Progenitor cell of endocrine pancreas (in vitro differentiated cells): Measurements from ENCODE around the gene SENP6. TPM values are rescaled to one million over a fixed set of nuclear protein-coding genes. Genes with fewer than 3 reads are reported as not detected.
"Not testable (repeated sequence)": the region's sequence is repeated elsewhere in the genome, so short reads cannot be mapped to it uniquely, and the experiment has no call there.

Experiments used
- DNase-seq: peaks from one replicate; pipeline ENCODE4 v3.0.0; 2021; ENCODE audit warnings: low spot score; ENCODE audit not compliant: unreplicated experiment
- H3K27ac Mint-ChIP-seq: 2 replicates; pipeline ENCODE4 v1.8.0; 2021; ENCODE audit warnings: mild to moderate bottlenecking, moderate library complexity, mixed read lengths
- H3K27me3 Mint-ChIP-seq: 2 replicates; pipeline ENCODE4 v1.8.0; 2021; ENCODE audit warnings: mixed read lengths
- H3K36me3 Mint-ChIP-seq: 2 replicates; pipeline ENCODE4 v1.8.0; 2022; ENCODE audit warnings: mixed read lengths; ENCODE audit not compliant: insufficient read depth
- H3K4me1 Mint-ChIP-seq: 2 replicates; pipeline ENCODE4 v1.8.0; 2021; ENCODE audit warnings: low read depth, mixed read lengths
- H3K4me3 Mint-ChIP-seq: 2 replicates; pipeline ENCODE4 v1.8.0; 2021; ENCODE audit warnings: low read depth, mild to moderate bottlenecking, moderate library complexity, mixed read lengths
- H3K9me3 Mint-ChIP-seq: 2 replicates; pipeline ENCODE4 v1.8.0; 2021; ENCODE audit warnings: low read depth, mixed read lengths
- CTCF ChIP-seq: fragments of 200-600 bp; sonication (generic); IDR thresholded peaks from one replicate; pipeline ENCODE4 v1.5.0; 2021; ENCODE audit warnings: antibody characterized with exemption, mild to moderate bottlenecking; ENCODE audit not compliant: unreplicated experiment
- total RNA-seq: library from RNA; stranded (reverse); gene quantifications from 2 replicates; pipeline ENCODE4 v1.2.1, GENCODE V29; 2021

The SENP6 gene
- total RNA-seq, 1 donor from 2014 or later, result 140 TPM

GRCh38 chr6:75621846-75622245 is 20.2 kb downstream of the SENP6 start:
- no peak for TF ChIP-seq CTCF
- Mint-ChIP-seq H3K4me1 (peaks cover 5% of the 10 kb centered on the region), H3K27me3 (no peaks in the 10 kb centered on the region), H3K27ac (no peak overlapping the region), H3K9me3 (peaks cover 13% of the 10 kb centered on the region), H3K36me3 (peaks cover 24% of the 10 kb centered on the region), H3K4me3 (no peak overlapping the region)
- DNase-seq, result no peak

- H3K36me3 Mint-ChIP-seq, result peaks cover 16% of the 10 kb centered on the region
Measured at GRCh38 chr6:75623491-75623890, 21.8 kb downstream of the SENP6 start.

GRCh38 chr6:75624335-75624734 is 22.7 kb downstream of the SENP6 start:
- DNase-seq, result no peak
- TF ChIP-seq CTCF, result no peak
- H3K27me3 Mint-ChIP-seq, result no peaks in the 10 kb centered on the region
- peaks cover 5% of the 10 kb centered on the region for H3K4me1 Mint-ChIP-seq
- H3K4me3 Mint-ChIP-seq, result no peak overlapping the region
- H3K9me3 Mint-ChIP-seq, result peaks cover under 1% of the 10 kb centered on the region
- H3K36me3 Mint-ChIP-seq, result peaks cover 13% of the 10 kb centered on the region
- no peak overlapping the region for H3K27ac Mint-ChIP-seq

More at GRCh38 chr6:75623491-75623890, 21.8 kb downstream of the SENP6 start:
- Mint-ChIP-seq H3K27me3 (no peaks in the 10 kb centered on the region), H3K9me3 (peaks cover 6% of the 10 kb centered on the region), H3K27ac (no peak overlapping the region), H3K4me3 (no peak overlapping the region), H3K4me1 (peaks cover 5% of the 10 kb centered on the region)
- no peak for DNase-seq
- no peak for TF ChIP-seq CTCF

- Mint-ChIP-seq H3K36me3 (peaks cover 13% of the 10 kb centered on the region), H3K4me3 (no peak overlapping the region), H3K27ac (no peak overlapping the region), H3K27me3 (no peaks in the 10 kb centered on the region), H3K4me1 (peaks cover 5% of the 10 kb centered on the region), H3K9me3 (no peaks in the 10 kb centered on the region)
- DNase-seq, result no peak
- no peak for TF ChIP-seq CTCF
Measured at GRCh38 chr6:75624988-75625387, 23.3 kb downstream of the SENP6 start.

DNA sequence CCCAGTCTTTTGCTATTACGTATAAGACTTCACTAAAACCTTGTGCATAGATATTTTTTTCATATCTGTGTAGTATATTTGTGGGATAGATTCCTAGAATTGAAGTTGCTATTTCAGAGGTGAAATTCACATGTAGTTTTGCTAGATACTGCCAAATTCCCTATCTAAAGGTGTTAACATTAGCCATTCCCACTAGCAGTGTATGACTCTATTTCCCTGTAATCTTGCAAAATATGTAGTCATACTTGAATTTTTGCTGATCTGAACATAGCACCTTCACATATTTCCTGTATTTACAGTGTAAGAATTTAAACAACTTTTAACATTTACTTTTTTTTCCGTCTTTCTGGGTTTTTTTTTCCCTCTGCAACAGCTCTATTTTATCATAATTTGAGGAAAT is 24.9 kb downstream of the SENP6 start:
- no peaks in the 10 kb centered on the region for H3K9me3 Mint-ChIP-seq
- TF ChIP-seq CTCF, result no peak
- DNase-seq, result no peak

DNA sequence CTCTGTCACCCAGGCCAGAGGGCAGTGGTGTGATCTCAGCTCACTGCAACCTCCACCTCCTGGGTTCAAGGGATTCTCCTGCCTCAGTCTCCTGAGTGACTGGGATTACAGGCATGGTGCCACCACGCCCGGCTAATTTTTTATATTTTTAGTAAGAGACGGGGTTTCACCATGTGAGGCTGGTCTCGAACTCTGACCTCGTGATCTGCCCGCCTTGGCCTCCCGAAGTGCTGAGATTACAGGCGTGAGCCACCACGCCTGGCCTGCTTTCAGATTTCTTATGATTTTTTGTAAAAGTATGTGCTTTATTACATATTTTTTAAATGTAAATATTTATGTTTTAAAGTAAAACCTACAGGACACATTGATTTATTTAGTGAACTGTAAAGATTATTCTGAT is 26.0 kb downstream of the SENP6 start:
- H3K9me3 Mint-ChIP-seq, DNase-seq, H3K36me3 Mint-ChIP-seq, H3K27me3 Mint-ChIP-seq, H3K4me3 Mint-ChIP-seq, H3K4me1 Mint-ChIP-seq, H3K27ac Mint-ChIP-seq: not testable (repeated sequence)

More for the DNA sequence above, 24.9 kb downstream of the SENP6 start:
- Mint-ChIP-seq H3K27me3 (no peaks in the 10 kb centered on the region), H3K27ac (no peak overlapping the region), H3K4me3 (no peak overlapping the region), H3K4me1 (peaks cover 3% of the 10 kb centered on the region), H3K36me3 (peaks cover 13% of the 10 kb centered on the region)
